GM19397 (cell line): ENCODE results near the gene SMDT1.

Experiments
- ATAC-seq: cut with Tn5 transposase; IDR thresholded peaks from one replicate; pipeline ENCODE4 v1.9.1; 2021; ENCODE audit warnings: mild to moderate bottlenecking, moderate library complexity; ENCODE audit not compliant: unreplicated experiment

Gene SMDT1

GRCh38 chr22:42079319-42080251 lies at the start of gene SMDT1:
Gene SMDT1, plus strand, starts transcription at chr22:42079700. Its CDS starts 69 bp downstream, at chr22:42079769.
- peak; percentile 82 for ATAC-seq

GRCh38 chr22:42033263-42034181 lies 46.0 kb upstream of the SMDT1 start:
- ATAC-seq = no peak

GRCh38 chr22:42035256-42035655 lies 44.2 kb upstream of the SMDT1 start:
- no peak for ATAC-seq

- no peak for ATAC-seq
These were observed 40.2 kb upstream of the SMDT1 start for GRCh38 chr22:42039271-42039670.

GRCh38 chr22:42041784-42042183 lies 37.7 kb upstream of the SMDT1 start:
- ATAC-seq = no peak

GRCh38 chr22:42050641-42051180 lies 28.8 kb upstream of the SMDT1 start:
- no peak for ATAC-seq

- ATAC-seq = no peak
These were observed 26.7 kb upstream of the SMDT1 start for GRCh38 chr22:42052765-42053164.

GRCh38 chr22:42056757-42057511 lies 22.6 kb upstream of the SMDT1 start:
- ATAC-seq = no peak

GRCh38 chr22:42060489-42060888 lies 19.0 kb upstream of the SMDT1 start:
- no peak for ATAC-seq

- ATAC-seq = no peak
These were observed 18.5 kb upstream of the SMDT1 start for GRCh38 chr22:42061041-42061440.

- no peak for ATAC-seq
These were observed 16.9 kb upstream of the SMDT1 start for GRCh38 chr22:42062506-42063170.

GRCh38 chr22:42064629-42065028 lies 14.9 kb upstream of the SMDT1 start:
- no peak for ATAC-seq

- ATAC-seq = no peak
These were observed 13.9 kb upstream of the SMDT1 start for GRCh38 chr22:42065438-42066125.

- no peak for ATAC-seq
These were observed 13.3 kb upstream of the SMDT1 start for GRCh38 chr22:42066126-42066761.

- ATAC-seq = no peak
These were observed 12.6 kb upstream of the SMDT1 start for GRCh38 chr22:42066937-42067336.

- ATAC-seq = no peak
These were observed 11.7 kb upstream of the SMDT1 start for GRCh38 chr22:42067671-42068251.

GRCh38 chr22:42068291-42068690 lies 11.2 kb upstream of the SMDT1 start:
- ATAC-seq = no peak

- no peak for ATAC-seq
These were observed 9.5 kb upstream of the SMDT1 start for GRCh38 chr22:42069801-42070516.
